Neural crest cell (in vitro differentiated cells): Measurements from ENCODE around the gene SLC39A3. TPM values are rescaled to one million over a fixed set of nuclear protein-coding genes. Genes with fewer than 3 reads are reported as not detected.

ENCODE experiments used
- DNase-seq: peaks from one replicate; pipeline ENCODE4 v3.0.0; 2021; ENCODE audit warnings: low read depth, mixed read lengths, low spot score
- H3K27ac Mint-ChIP-seq: one replicate; pipeline ENCODE4 v1.8.0; 2021; ENCODE audit warnings: mild to moderate bottlenecking, mixed read lengths; ENCODE audit not compliant: unreplicated experiment
- H3K27me3 Mint-ChIP-seq: 2 replicates; pipeline ENCODE4 v1.8.0; 2021; ENCODE audit warnings: low read depth, mild to moderate bottlenecking, mixed read lengths
- H3K36me3 Mint-ChIP-seq: 2 replicates; pipeline ENCODE4 v1.8.0; 2021; ENCODE audit warnings: low read depth, mild to moderate bottlenecking, mixed read lengths
- H3K4me1 Mint-ChIP-seq: 2 replicates; pipeline ENCODE4 v1.8.0; 2021; ENCODE audit warnings: mixed read lengths
- H3K4me3 Mint-ChIP-seq: one replicate; pipeline ENCODE4 v1.8.0; 2021; ENCODE audit warnings: mild to moderate bottlenecking, mixed read lengths
- H3K9me3 Mint-ChIP-seq: 2 replicates; pipeline ENCODE4 v1.8.0; 2021; ENCODE audit warnings: mixed read lengths
- total RNA-seq: library from RNA; stranded (reverse); gene quantifications from 2 replicates; pipeline ENCODE4 v1.2.1, GENCODE V29; 2021
- TF ChIP-seq, protein P1 (sequence below): fragments of 200-600 bp; sonication (generic); conservative IDR thresholded peaks from 2 replicates; pipeline ENCODE4 v1.5.0; 2021; ENCODE audit warnings: antibody characterized with exemption, mild to moderate bottlenecking

SLC39A3 gene
- total RNA-seq, 1 donor from 2014 or later: 43.0 TPM

DNA sequence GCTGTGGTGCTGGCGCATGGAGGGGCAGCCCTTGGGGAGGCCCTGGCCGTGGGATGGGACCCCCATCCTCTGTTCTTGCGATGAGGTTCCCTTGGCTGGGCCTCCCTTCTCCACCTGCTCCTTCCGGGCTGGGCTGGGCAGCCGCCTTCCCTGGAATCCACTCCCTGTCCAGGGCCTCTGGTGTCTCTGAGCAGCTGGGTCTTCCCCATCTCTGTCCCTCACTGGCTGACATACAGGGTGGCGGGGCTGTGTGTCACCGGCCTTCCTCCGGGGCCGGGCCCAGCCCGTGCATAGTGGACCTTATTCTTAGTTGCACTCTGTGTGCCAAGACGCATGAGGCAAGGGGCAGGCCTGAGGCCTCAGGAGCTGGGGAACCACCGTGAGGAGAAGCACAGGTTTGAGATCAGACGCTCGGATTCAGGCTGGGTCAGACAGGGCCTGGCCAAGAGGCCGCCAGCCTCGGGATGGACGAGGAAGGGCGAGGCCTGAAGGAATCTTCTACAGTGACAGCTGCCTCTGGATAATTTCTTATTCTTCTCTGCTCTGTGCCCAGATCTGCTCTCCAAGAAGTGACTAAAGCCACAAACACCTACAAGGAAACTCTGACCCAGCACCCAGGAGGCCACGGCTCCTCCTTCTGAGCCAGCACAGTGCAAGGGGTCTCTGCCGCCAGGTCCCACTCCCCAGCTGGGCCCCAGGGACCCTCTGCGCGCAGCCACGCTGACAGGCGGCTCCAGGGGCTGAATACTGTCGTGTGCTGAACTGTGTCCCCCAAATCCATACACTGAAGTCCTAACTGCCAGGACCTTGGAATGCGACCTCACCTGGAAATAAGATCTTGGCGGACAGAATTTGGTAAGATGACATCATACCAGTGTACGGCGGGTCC, 32.2 kb upstream of the SLC39A3 start:
- TF ChIP-seq, protein P1, sequence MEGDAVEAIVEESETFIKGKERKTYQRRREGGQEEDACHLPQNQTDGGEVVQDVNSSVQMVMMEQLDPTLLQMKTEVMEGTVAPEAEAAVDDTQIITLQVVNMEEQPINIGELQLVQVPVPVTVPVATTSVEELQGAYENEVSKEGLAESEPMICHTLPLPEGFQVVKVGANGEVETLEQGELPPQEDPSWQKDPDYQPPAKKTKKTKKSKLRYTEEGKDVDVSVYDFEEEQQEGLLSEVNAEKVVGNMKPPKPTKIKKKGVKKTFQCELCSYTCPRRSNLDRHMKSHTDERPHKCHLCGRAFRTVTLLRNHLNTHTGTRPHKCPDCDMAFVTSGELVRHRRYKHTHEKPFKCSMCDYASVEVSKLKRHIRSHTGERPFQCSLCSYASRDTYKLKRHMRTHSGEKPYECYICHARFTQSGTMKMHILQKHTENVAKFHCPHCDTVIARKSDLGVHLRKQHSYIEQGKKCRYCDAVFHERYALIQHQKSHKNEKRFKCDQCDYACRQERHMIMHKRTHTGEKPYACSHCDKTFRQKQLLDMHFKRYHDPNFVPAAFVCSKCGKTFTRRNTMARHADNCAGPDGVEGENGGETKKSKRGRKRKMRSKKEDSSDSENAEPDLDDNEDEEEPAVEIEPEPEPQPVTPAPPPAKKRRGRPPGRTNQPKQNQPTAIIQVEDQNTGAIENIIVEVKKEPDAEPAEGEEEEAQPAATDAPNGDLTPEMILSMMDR: no peak
- peaks cover 14% of the 10 kb centered on the region for H3K4me1 Mint-ChIP-seq
- peaks cover 12% of the 10 kb centered on the region for H3K36me3 Mint-ChIP-seq
- H3K4me3 Mint-ChIP-seq: no peak overlapping the region
- no peaks in the 10 kb centered on the region for H3K27me3 Mint-ChIP-seq
- H3K9me3 Mint-ChIP-seq: no peaks in the 10 kb centered on the region
- DNase-seq: no peak
- H3K27ac Mint-ChIP-seq: no peak overlapping the region

DNA sequence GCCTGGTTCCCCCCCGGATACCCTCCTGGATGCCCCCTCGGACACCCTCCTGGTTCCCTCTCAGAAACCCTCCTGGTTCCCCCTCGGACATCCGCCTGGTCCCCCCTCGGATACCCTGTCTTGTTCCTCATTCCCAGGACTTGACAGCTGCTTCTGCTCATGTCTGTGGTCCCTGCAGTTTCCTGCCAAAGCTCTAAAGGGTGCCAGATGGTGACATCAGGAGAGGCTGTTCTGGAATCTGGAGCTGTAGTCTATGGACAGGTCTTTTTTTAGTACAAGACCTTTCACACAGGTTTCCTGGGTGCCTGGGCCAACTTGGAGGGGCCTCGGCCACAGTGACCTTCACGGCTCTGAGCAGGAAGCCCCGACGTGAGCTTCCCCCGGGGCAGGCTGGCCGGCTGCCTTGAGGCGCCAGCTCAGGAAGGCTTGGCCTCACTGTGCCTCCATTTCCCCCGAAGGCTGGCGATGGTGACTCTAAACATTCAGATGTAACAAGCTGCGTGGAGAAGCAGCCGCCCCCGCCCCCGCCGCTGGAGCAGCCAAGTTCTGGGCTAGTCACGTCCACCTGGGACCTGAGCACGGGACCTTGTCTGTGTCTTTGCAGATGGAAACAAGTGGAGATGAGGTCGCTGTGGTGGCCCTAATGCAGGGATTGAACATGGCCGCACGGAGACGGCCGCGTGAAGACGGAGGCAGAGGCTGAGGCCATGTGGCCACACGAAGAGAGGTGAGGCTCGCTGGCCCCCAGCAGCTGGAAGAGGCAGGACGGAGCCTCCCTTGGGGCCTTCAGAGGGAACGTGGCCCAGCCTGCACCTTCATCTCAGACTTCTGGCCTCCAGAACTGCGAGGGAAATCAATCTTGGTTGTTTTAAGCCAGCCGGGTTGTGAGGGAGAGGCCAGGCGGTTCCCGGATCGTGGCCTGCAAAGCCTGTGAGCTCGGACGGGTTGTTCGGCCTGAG, 30.5 kb upstream of the SLC39A3 start:
- no peak for DNase-seq
- Mint-ChIP-seq H3K27me3 (no peaks in the 10 kb centered on the region), H3K36me3 (peaks cover 4% of the 10 kb centered on the region), H3K4me3 (no peak overlapping the region), H3K27ac (no peak overlapping the region), H3K9me3 (no peaks in the 10 kb centered on the region), H3K4me1 (peaks cover 6% of the 10 kb centered on the region)
- TF ChIP-seq, protein P1: no peak

DNA sequence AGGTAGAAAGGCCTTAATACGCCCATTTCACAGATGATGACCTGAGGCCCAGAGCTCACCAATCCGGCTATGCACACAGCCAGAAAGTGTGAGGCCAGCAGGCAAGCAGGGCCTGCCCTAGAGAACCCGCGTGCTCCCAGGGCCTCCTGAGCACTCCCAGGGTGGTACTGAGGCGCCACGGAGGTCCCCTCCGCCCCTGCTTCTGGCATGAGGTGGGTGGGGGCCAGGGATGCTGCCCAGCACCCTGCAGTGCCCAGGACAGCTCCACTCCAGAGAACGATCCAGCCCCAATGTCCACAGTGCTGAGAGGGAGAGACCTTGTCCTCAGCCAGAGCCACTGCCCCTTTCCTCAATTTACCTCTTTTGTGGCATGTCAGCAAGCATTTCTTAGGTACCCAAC, 29.4 kb upstream of the SLC39A3 start:
- peaks cover under 1% of the 10 kb centered on the region for H3K4me1 Mint-ChIP-seq
- DNase-seq: no peak
- TF ChIP-seq, protein P1: no peak
- H3K9me3 Mint-ChIP-seq: no peaks in the 10 kb centered on the region
- no peak overlapping the region for H3K4me3 Mint-ChIP-seq
- no peaks in the 10 kb centered on the region for H3K27me3 Mint-ChIP-seq
- no peak overlapping the region for H3K27ac Mint-ChIP-seq
- no peaks in the 10 kb centered on the region for H3K36me3 Mint-ChIP-seq

GRCh38 chr19:2768365-2769132, 28.7 kb upstream of the SLC39A3 start:
- Mint-ChIP-seq H3K36me3 (no peaks in the 10 kb centered on the region), H3K4me1 (no peaks in the 10 kb centered on the region), H3K27ac (no peak overlapping the region), H3K4me3 (no peak overlapping the region), H3K9me3 (no peaks in the 10 kb centered on the region), H3K27me3 (no peaks in the 10 kb centered on the region)
- TF ChIP-seq, protein P1: no peak
- DNase-seq: no peak

- no peaks in the 10 kb centered on the region for H3K27me3 Mint-ChIP-seq
- H3K36me3 Mint-ChIP-seq: no peaks in the 10 kb centered on the region
- TF ChIP-seq, protein P1: no peak
- DNase-seq: no peak
- no peaks in the 10 kb centered on the region for H3K9me3 Mint-ChIP-seq
- no peaks in the 10 kb centered on the region for H3K4me1 Mint-ChIP-seq
- no peak overlapping the region for H3K27ac Mint-ChIP-seq
- H3K4me3 Mint-ChIP-seq: no peak overlapping the region
Measured at GRCh38 chr19:2767688-2768087, 27.9 kb upstream of the SLC39A3 start.
